Measurements from ENCODE around the gene FES.
"Not testable (repeated sequence)": the region's sequence is repeated elsewhere in the genome, so short reads cannot be mapped to it uniquely, and the experiment has no call there.

The FES gene

GRCh38 chr15:90862487-90862886, 21.8 kb upstream of the FES start:
- no peak for DNase-seq

GRCh38 chr15:90862964-90863778, 21.1 kb upstream of the FES start:
- DNase-seq, result no peak

GRCh38 chr15:90863987-90864386, 20.3 kb upstream of the FES start:
- DNase-seq, result no peak

GRCh38 chr15:90864507-90864906, 19.8 kb upstream of the FES start:
- DNase-seq, result no peak

GRCh38 chr15:90865702-90866101, 18.6 kb upstream of the FES start:
- DNase-seq, result no peak

GRCh38 chr15:90866161-90866715, 18.1 kb upstream of the FES start:
- DNase-seq, result no peak

- no peak for DNase-seq
Measured at GRCh38 chr15:90866800-90867199, 17.5 kb upstream of the FES start.

- DNase-seq, result no peak
Measured at GRCh38 chr15:90868261-90868689, 16.0 kb upstream of the FES start, which contains the start of gene FURIN. FURIN (plus strand) TSS chr15:90868588; CDS start chr15:90875741, 7,153 bp downstream.

- no peak for DNase-seq
Measured at GRCh38 chr15:90869140-90869541, 15.2 kb upstream of the FES start.

- DNase-seq, result peak; percentile 42
Measured at GRCh38 chr15:90869601-90870353, 14.5 kb upstream of the FES start.

GRCh38 chr15:90870354-90871138, 13.8 kb upstream of the FES start:
- no peak for DNase-seq

- peak; percentile 71 for DNase-seq
Measured at GRCh38 chr15:90871139-90871715, 13.1 kb upstream of the FES start.

GRCh38 chr15:90871716-90872485, 12.4 kb upstream of the FES start:
- DNase-seq, result peak; percentile 56

GRCh38 chr15:90872486-90873184, 11.7 kb upstream of the FES start:
- DNase-seq, result no peak

- no peak for DNase-seq
Measured at GRCh38 chr15:90873488-90873997, 10.8 kb upstream of the FES start.

GRCh38 chr15:90873998-90874605, 10.2 kb upstream of the FES start:
- peak; percentile 50 for DNase-seq

GRCh38 chr15:90874986-90875385, 9.3 kb upstream of the FES start:
- not testable (repeated sequence) for DNase-seq

- DNase-seq, result no peak
Measured at GRCh38 chr15:90875549-90875981, 8.7 kb upstream of the FES start.

GRCh38 chr15:90876046-90876445, 8.3 kb upstream of the FES start:
- no peak for DNase-seq

GRCh38 chr15:90876512-90877170, 7.7 kb upstream of the FES start:
- no peak for DNase-seq

Measured in eye (tissue), 1 donor.